ENCODE results near the gene HS6ST1.

HS6ST1 gene

GRCh38 chr2:128310094-128310716, 8.5 kb downstream of the HS6ST1 start:
- DNase-seq (ENCODE audit: low read depth, low spot score) = no peak

- no peak for DNase-seq (ENCODE audit: low read depth, low spot score)
These were observed 9.2 kb downstream of the HS6ST1 start for GRCh38 chr2:128309280-128310093.

GRCh38 chr2:128308889-128309279, 9.8 kb downstream of the HS6ST1 start:
- DNase-seq (ENCODE audit: low read depth, low spot score) = no peak

GRCh38 chr2:128308284-128308731, 10.4 kb downstream of the HS6ST1 start:
- DNase-seq (ENCODE audit: low read depth, low spot score) = no peak

GRCh38 chr2:128307595-128307994, 11.1 kb downstream of the HS6ST1 start:
- no peak for DNase-seq (ENCODE audit: low read depth, low spot score)

- no peak for DNase-seq (ENCODE audit: low read depth, low spot score)
These were observed 11.7 kb downstream of the HS6ST1 start for GRCh38 chr2:128306931-128307460.

- DNase-seq (ENCODE audit: low read depth, low spot score) = no peak
These were observed 12.4 kb downstream of the HS6ST1 start for GRCh38 chr2:128306081-128306930.

- no peak for DNase-seq (ENCODE audit: low read depth, low spot score)
These were observed 13.1 kb downstream of the HS6ST1 start for GRCh38 chr2:128305555-128306080.

- no peak for DNase-seq (ENCODE audit: low read depth, low spot score)
These were observed 13.7 kb downstream of the HS6ST1 start for GRCh38 chr2:128304715-128305554.

GRCh38 chr2:128304330-128304714, 14.3 kb downstream of the HS6ST1 start:
- no peak for DNase-seq (ENCODE audit: low read depth, low spot score)

- no peak for DNase-seq (ENCODE audit: low read depth, low spot score)
These were observed 14.8 kb downstream of the HS6ST1 start for GRCh38 chr2:128303911-128304310.

- no peak for DNase-seq (ENCODE audit: low read depth, low spot score)
These were observed 15.4 kb downstream of the HS6ST1 start for GRCh38 chr2:128303095-128303791.

GRCh38 chr2:128302744-128303067, 16.0 kb downstream of the HS6ST1 start:
- no peak for DNase-seq (ENCODE audit: low read depth, low spot score)

- DNase-seq (ENCODE audit: low read depth, low spot score) = no peak
These were observed 16.5 kb downstream of the HS6ST1 start for GRCh38 chr2:128302011-128302743.

GRCh38 chr2:128301501-128301966, 17.1 kb downstream of the HS6ST1 start:
- DNase-seq (ENCODE audit: low read depth, low spot score) = no peak

GRCh38 chr2:128301021-128301420, 17.6 kb downstream of the HS6ST1 start:
- DNase-seq (ENCODE audit: low read depth, low spot score) = no peak

GRCh38 chr2:128300151-128301020, 18.3 kb downstream of the HS6ST1 start:
- DNase-seq (ENCODE audit: low read depth, low spot score) = no peak

- no peak for DNase-seq (ENCODE audit: low read depth, low spot score)
These were observed 19.0 kb downstream of the HS6ST1 start for GRCh38 chr2:128299628-128300027.
